GM23338 (cell line): Measurements from ENCODE around the gene HK2. TPM values are rescaled to one million over a fixed set of nuclear protein-coding genes. Genes with fewer than 3 reads are reported as not detected.
"Not testable (repeated sequence)": the region's sequence is repeated elsewhere in the genome, so short reads cannot be mapped to it uniquely, and the experiment has no call there.

Source experiments
- ATAC-seq: fragments of 200-7000 bp; cut with Tn5 transposase; 3 replicates; pipeline ENCODE4 v1.9.1; 2020
- DNase-seq: peaks from one replicate; pipeline ENCODE4 v3.0.0-alpha.2; 2015; ENCODE audit warnings: low spot score
- H2AFZ ChIP-seq: fragments of 200-600 bp; sonication (generic); 2 replicates; pipeline ENCODE4 v1.8.0; 2016; ENCODE audit warnings: antibody characterized with exemption, mild to moderate bottlenecking, moderate library complexity
- H3F3A ChIP-seq: fragments of 200-600 bp; sonication (generic); replicated peaks from 2 replicates; pipeline ENCODE4 v1.8.0; 2017; ENCODE audit warnings: antibody characterized with exemption, mixed run types, low read depth
- H3K27ac ChIP-seq: fragments of 200-600 bp; sonication (generic); 2 replicates; pipeline ENCODE4 v1.6.1; 2016; ENCODE audit warnings: low read depth
- H3K27me3 ChIP-seq: fragments of 200-600 bp; sonication (generic); 2 replicates; pipeline ENCODE4 v1.8.0; 2016; ENCODE audit warnings: mild to moderate bottlenecking, mixed run types, moderate library complexity; ENCODE audit not compliant: insufficient read depth
- H3K36me3 ChIP-seq: fragments of 200-600 bp; sonication (generic); 2 replicates; pipeline ENCODE4 v1.8.0; 2016; ENCODE audit warnings: mild to moderate bottlenecking; ENCODE audit not compliant: insufficient read depth
- H3K4me1 ChIP-seq: fragments of 200-600 bp; sonication (generic); 2 replicates; pipeline ENCODE4 v1.8.0; 2016; ENCODE audit warnings: mild to moderate bottlenecking, moderate library complexity; ENCODE audit not compliant: insufficient read depth
- H3K4me2 ChIP-seq: fragments of 200-600 bp; sonication (generic); 2 replicates; pipeline ENCODE4 v1.7.1; 2017; ENCODE audit warnings: mixed run types
- H3K4me3 ChIP-seq: fragments of 200-600 bp; sonication (generic); 2 replicates; pipeline ENCODE4 v1.6.1; 2016; ENCODE audit warnings: mixed run types
- H3K79me2 ChIP-seq: fragments of 200-600 bp; sonication (generic); replicated peaks from 2 replicates; pipeline ENCODE4 v1.8.0; 2017; ENCODE audit warnings: mild to moderate bottlenecking; ENCODE audit not compliant: insufficient read depth
- H3K9me2 ChIP-seq: fragments of 200-600 bp; sonication (generic); 2 replicates; pipeline ENCODE4 v1.8.0; 2017; ENCODE audit not compliant: insufficient read depth
- H4K20me1 ChIP-seq: fragments of 200-600 bp; sonication (generic); replicated peaks from 2 replicates; pipeline ENCODE4 v1.8.0; 2017; ENCODE audit warnings: mild to moderate bottlenecking; ENCODE audit not compliant: insufficient read depth
- H3K27ac Mint-ChIP-seq: 2 replicates; pipeline ENCODE4 v1.8.0; 2020; ENCODE audit warnings: inconsistent platforms, mild to moderate bottlenecking, moderate library complexity, mixed read lengths
- H3K27me3 Mint-ChIP-seq: 3 replicates; pipeline ENCODE4 v1.8.0; 2022; ENCODE audit warnings: low read depth, mild to moderate bottlenecking, moderate library complexity, mixed read lengths, inconsistent platforms; ENCODE audit not compliant: insufficient read depth, poor library complexity
- H3K36me3 Mint-ChIP-seq: 3 replicates; pipeline ENCODE4 v1.8.0; 2021; ENCODE audit warnings: low read depth, mild to moderate bottlenecking, inconsistent platforms, moderate library complexity, mixed read lengths
- H3K4me1 Mint-ChIP-seq: 3 replicates; pipeline ENCODE4 v1.8.0; 2020; ENCODE audit warnings: mild to moderate bottlenecking, inconsistent platforms, mixed read lengths
- H3K4me3 Mint-ChIP-seq: 3 replicates; pipeline ENCODE4 v1.8.0; 2021; ENCODE audit warnings: moderate library complexity, mild to moderate bottlenecking, inconsistent platforms, mixed read lengths
- H3K9me3 Mint-ChIP-seq: 3 replicates; pipeline ENCODE4 v1.8.0; 2020; ENCODE audit warnings: moderate library complexity, mild to moderate bottlenecking, inconsistent platforms, mixed read lengths
- ETS1 ChIP-seq: IDR thresholded peaks from 2 replicates; pipeline ENCODE4 v1.6.1; 2016; ENCODE audit warnings: antibody characterized with exemption
- POLR2AphosphoS5 ChIP-seq: IDR thresholded peaks from 2 replicates; pipeline ENCODE4 v1.6.1; 2016; ENCODE audit warnings: antibody characterized with exemption, low read depth
- REST ChIP-seq: IDR thresholded peaks from one replicate; pipeline ENCODE4 v1.6.1; 2018; ENCODE audit warnings: antibody characterized with exemption; ENCODE audit not compliant: unreplicated experiment
- ZNF114 ChIP-seq: fragments of 250-450 bp; sonication (Bioruptor Pico); IDR thresholded peaks from 2 replicates; pipeline ENCODE4 v1.5.0; 2020; ENCODE audit warnings: mild to moderate bottlenecking, moderate library complexity
- polyA plus RNA-seq: library from polyadenylated mRNA; unstranded; fragments of >200 nt; fragmentation: Nextera tagmentation; extraction: Ambion mirVana; gene quantifications from 2 replicates; pipeline ENCODE4 v1.2.1, GENCODE V29; 2016
- total RNA-seq: library from RNA; depleted of rRNA; stranded (reverse); fragments of >200 nt; shearing (Covaris generic); gene quantifications from 2 replicates; pipeline ENCODE4 v1.2.3, GENCODE V29; 2014

HK2 gene
- total and polyA plus RNA-seq, 2 experiments from 2014 or later = 23.2 to 54.7 TPM

GRCh38 chr2:74792282-74792681 lies 41.6 kb upstream of the HK2 start:
- DNase-seq = no peak
- H3K4me1 Mint-ChIP-seq = no peaks in the 10 kb centered on the region
- H4K20me1 ChIP-seq = no peaks in the 10 kb centered on the region
- H3K4me1 ChIP-seq = no peaks in the 10 kb centered on the region
- no peak for TF ChIP-seq REST
- TF ChIP-seq ETS1 = no peak
- TF ChIP-seq POLR2AphosphoS5 = no peak
- H3K4me2 ChIP-seq = no peak overlapping the region
- H3K4me3 ChIP-seq = no peak overlapping the region
- no peak overlapping the region for H2AFZ ChIP-seq
- H3K36me3 Mint-ChIP-seq = peaks cover 5% of the 10 kb centered on the region
- H3K36me3 ChIP-seq = no peaks in the 10 kb centered on the region
- H3K4me3 Mint-ChIP-seq = no peak overlapping the region
- ATAC-seq = no peak
- H3K27ac Mint-ChIP-seq = no peak overlapping the region
- peaks cover 22% of the 10 kb centered on the region for H3K9me3 Mint-ChIP-seq
- no peaks in the 10 kb centered on the region for H3K79me2 ChIP-seq
- H3K9me2 ChIP-seq = no peaks in the 10 kb centered on the region
- H3K27me3 ChIP-seq = no peaks in the 10 kb centered on the region
- no peaks in the 10 kb centered on the region for H3F3A ChIP-seq
- H3K27ac ChIP-seq = no peak overlapping the region
- H3K27me3 Mint-ChIP-seq = peaks cover 3% of the 10 kb centered on the region

GRCh38 chr2:74794878-74795277 lies 39.0 kb upstream of the HK2 start:
- H3K27me3 ChIP-seq, H3K4me2 ChIP-seq, H3K4me1 Mint-ChIP-seq, H3K4me3 ChIP-seq, H4K20me1 ChIP-seq, H2AFZ ChIP-seq, H3K27me3 Mint-ChIP-seq, H3K36me3 ChIP-seq, H3K36me3 Mint-ChIP-seq, H3K4me1 ChIP-seq, H3K27ac Mint-ChIP-seq, H3K79me2 ChIP-seq, H3K4me3 Mint-ChIP-seq, H3F3A ChIP-seq, H3K9me2 ChIP-seq, ATAC-seq, H3K27ac ChIP-seq, DNase-seq: not testable (repeated sequence)
- peaks cover 26% of the 10 kb centered on the region; the same call in 2 of the 3 replicates for H3K9me3 Mint-ChIP-seq

GRCh38 chr2:74806355-74806839 lies 27.5 kb upstream of the HK2 start:
- no peak overlapping the region for H3K27ac Mint-ChIP-seq
- no peak overlapping the region for H3K4me3 Mint-ChIP-seq
- H3K36me3 ChIP-seq = no peaks in the 10 kb centered on the region
- H4K20me1 ChIP-seq = no peaks in the 10 kb centered on the region
- no peak overlapping the region for H3K4me3 ChIP-seq
- no peak overlapping the region for H3K27ac ChIP-seq
- H3K4me1 Mint-ChIP-seq = peaks cover 3% of the 10 kb centered on the region; the same call in 2 of the 3 replicates
- H3K4me1 ChIP-seq = peaks cover 10% of the 10 kb centered on the region; the same call in 1 of the 2 replicates
- no peak for DNase-seq
- no peaks in the 10 kb centered on the region for H3F3A ChIP-seq
- no peak overlapping the region for H2AFZ ChIP-seq
- H3K4me2 ChIP-seq = no peak overlapping the region
- no peaks in the 10 kb centered on the region for H3K36me3 Mint-ChIP-seq
- H3K79me2 ChIP-seq = no peaks in the 10 kb centered on the region
- H3K9me2 ChIP-seq = no peaks in the 10 kb centered on the region; the same call in 1 of the 2 replicates
- no peak for ATAC-seq
- peaks cover 4% of the 10 kb centered on the region for H3K27me3 Mint-ChIP-seq
- H3K9me3 Mint-ChIP-seq = no peaks in the 10 kb centered on the region
- no peaks in the 10 kb centered on the region for H3K27me3 ChIP-seq
- TF ChIP-seq ETS1 = no peak
- no peak for TF ChIP-seq ZNF114
